ENCODE measurements around the gene FSD2. TPM values are rescaled to one million over a fixed set of nuclear protein-coding genes. Genes with fewer than 3 reads are reported as not detected.

The FSD2 gene
- total RNA-seq, 1 donor from 2014 or later, result not detected

DNA sequence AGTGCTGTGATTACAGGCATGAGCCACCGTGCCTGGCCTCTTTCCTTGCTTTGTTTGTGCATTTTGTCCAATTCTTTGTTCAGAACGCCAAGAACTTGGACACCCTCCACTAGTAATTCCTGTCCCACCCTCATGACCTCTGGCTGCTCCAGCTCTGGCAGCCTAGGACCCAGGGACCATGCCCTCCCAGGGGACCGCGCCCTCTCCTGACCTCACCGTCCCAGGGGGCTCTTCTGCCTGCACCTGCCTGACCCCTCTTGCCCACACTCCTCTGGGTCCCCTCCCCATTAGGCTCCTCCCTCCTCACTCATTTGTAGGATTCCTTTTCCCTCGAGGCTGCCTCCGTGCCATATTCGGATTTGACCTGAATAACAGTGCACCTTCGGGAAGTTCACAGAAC, 41.1 kb downstream of the FSD2 start:
- H3K27ac Mint-ChIP-seq, result no peak overlapping the region
- H3K36me3 Mint-ChIP-seq, result peaks cover 4% of the 10 kb centered on the region
- Histone ChIP-seq H3K4me2 (no peak overlapping the region), H3K4me3 (no peak overlapping the region), H3K79me2 (ENCODE audit: low read depth) (no peaks in the 10 kb centered on the region), H3K36me3 (no peaks in the 10 kb centered on the region), H3K4me1 (no peaks in the 10 kb centered on the region), H3K9me3 (ENCODE audit: low read depth) (no peaks in the 10 kb centered on the region), H3K27me3 (no peaks in the 10 kb centered on the region), H3F3A (ENCODE audit: low read depth) (no peaks in the 10 kb centered on the region), H3K27ac (no peak overlapping the region), H4K20me1 (ENCODE audit: low read depth) (no peaks in the 10 kb centered on the region), H3K9ac (no peak overlapping the region), H2AFZ (replicated peaks) (no peak overlapping the region)
- no peak overlapping the region for H3K4me3 Mint-ChIP-seq
- TF ChIP-seq EZH2 (IDR thresholded peaks at IDR 0.05), result no peak
- TF ChIP-seq, protein P1, sequence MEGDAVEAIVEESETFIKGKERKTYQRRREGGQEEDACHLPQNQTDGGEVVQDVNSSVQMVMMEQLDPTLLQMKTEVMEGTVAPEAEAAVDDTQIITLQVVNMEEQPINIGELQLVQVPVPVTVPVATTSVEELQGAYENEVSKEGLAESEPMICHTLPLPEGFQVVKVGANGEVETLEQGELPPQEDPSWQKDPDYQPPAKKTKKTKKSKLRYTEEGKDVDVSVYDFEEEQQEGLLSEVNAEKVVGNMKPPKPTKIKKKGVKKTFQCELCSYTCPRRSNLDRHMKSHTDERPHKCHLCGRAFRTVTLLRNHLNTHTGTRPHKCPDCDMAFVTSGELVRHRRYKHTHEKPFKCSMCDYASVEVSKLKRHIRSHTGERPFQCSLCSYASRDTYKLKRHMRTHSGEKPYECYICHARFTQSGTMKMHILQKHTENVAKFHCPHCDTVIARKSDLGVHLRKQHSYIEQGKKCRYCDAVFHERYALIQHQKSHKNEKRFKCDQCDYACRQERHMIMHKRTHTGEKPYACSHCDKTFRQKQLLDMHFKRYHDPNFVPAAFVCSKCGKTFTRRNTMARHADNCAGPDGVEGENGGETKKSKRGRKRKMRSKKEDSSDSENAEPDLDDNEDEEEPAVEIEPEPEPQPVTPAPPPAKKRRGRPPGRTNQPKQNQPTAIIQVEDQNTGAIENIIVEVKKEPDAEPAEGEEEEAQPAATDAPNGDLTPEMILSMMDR (IDR thresholded peaks at IDR 0.05), result no peak
- no peak for TF ChIP-seq EZH2phosphoT487 (IDR thresholded peaks at IDR 0.05)
- H3K9me3 Mint-ChIP-seq, result no peaks in the 10 kb centered on the region
- DNase-seq (ENCODE audit: low spot score), result no peak
- peaks cover 2% of the 10 kb centered on the region for H3K27me3 Mint-ChIP-seq (ENCODE audit: insufficient read depth, low read depth)
- no peaks in the 10 kb centered on the region for H3K4me1 Mint-ChIP-seq

DNA sequence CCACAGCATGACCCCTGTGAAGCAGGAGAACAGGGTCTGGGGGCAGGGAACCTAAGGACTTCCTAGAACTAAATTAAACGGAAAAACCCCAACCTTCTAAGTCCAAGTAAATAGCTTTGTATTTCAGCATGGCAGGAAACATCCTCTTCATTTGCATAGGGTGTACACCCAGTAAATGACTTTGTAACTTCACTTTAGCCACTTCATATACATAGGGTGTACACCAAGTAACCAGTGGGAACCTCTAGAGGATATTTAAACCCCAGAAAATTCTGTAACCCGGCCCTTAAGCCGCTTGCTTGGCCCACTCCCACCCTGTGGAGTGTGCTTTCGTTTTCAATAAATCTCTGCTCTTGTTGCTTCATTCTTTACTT, 41.8 kb downstream of the FSD2 start:
- H3K79me2 ChIP-seq (ENCODE audit: low read depth), result no peaks in the 10 kb centered on the region
- Mint-ChIP-seq H3K4me3 (no peak overlapping the region), H3K4me1 (no peaks in the 10 kb centered on the region), H3K9me3 (no peaks in the 10 kb centered on the region), H3K27me3 (ENCODE audit: insufficient read depth, low read depth) (peaks cover 2% of the 10 kb centered on the region), H3K27ac (no peak overlapping the region), H3K36me3 (peaks cover 4% of the 10 kb centered on the region)
- H3K9ac ChIP-seq, result no peak overlapping the region
- no peak overlapping the region for H2AFZ ChIP-seq (replicated peaks)
- H3F3A ChIP-seq (ENCODE audit: low read depth), result no peaks in the 10 kb centered on the region
- no peak overlapping the region for H3K4me3 ChIP-seq
- DNase-seq (ENCODE audit: low spot score), result no peak
- no peak overlapping the region for H3K4me2 ChIP-seq
- H3K36me3 ChIP-seq, result no peaks in the 10 kb centered on the region
- H3K27ac ChIP-seq, result no peak overlapping the region
- no peaks in the 10 kb centered on the region for H3K4me1 ChIP-seq
- H3K9me3 ChIP-seq (ENCODE audit: low read depth), result no peaks in the 10 kb centered on the region
- H4K20me1 ChIP-seq (ENCODE audit: low read depth), result no peaks in the 10 kb centered on the region
- TF ChIP-seq EZH2phosphoT487 (IDR thresholded peaks at IDR 0.05) (no peak), EZH2 (IDR thresholded peaks at IDR 0.05) (no peak)
- TF ChIP-seq, protein P1 (IDR thresholded peaks at IDR 0.05), result no peak
- no peaks in the 10 kb centered on the region for H3K27me3 ChIP-seq

DNA sequence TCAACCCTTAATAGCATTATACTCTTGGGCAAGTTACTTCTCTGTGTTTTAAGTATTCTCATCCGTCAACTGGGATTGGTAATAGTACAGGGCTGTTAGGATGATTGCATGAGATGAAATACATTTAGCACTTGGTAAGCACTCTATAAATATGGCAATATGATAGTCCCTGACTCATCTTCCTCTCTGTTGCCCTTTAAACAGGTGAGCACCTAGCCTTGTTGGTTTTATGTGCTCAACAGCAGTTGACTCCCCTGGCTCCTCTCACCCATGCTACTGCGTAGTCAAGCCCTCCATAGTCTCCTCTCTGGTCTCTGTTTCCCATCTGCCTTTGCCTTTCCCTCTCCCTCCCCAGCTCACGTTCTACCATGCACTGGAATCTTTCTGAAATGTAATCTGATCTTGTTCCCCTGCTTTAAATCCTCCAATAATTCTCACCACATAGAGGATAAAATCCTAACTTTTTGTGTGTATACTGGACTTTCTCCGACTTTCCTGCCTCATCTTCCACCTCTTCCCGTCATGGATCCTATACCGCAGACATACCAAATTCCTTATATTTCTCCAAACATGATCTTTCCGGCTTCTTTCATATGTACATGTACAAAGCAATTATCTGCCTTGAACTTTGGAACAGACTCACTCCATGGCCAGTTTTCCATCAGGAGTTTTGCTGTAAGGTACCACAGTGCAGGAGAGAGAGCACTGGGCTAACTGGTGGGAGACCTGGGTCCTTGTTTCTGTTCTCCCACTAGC, 42.3 kb downstream of the FSD2 start:
- Mint-ChIP-seq H3K4me1 (no peaks in the 10 kb centered on the region), H3K27me3 (ENCODE audit: insufficient read depth, low read depth) (peaks cover 2% of the 10 kb centered on the region), H3K27ac (no peak overlapping the region), H3K4me3 (no peak overlapping the region), H3K9me3 (no peaks in the 10 kb centered on the region), H3K36me3 (peaks cover 4% of the 10 kb centered on the region)
- H3F3A ChIP-seq (ENCODE audit: low read depth), result no peaks in the 10 kb centered on the region
- no peak overlapping the region for H3K4me2 ChIP-seq
- H3K27me3 ChIP-seq, result no peaks in the 10 kb centered on the region
- TF ChIP-seq EZH2phosphoT487 (IDR thresholded peaks at IDR 0.05), result no peak
- TF ChIP-seq, protein P1 (IDR thresholded peaks at IDR 0.05), result no peak
- no peak for TF ChIP-seq EZH2 (IDR thresholded peaks at IDR 0.05)
- H3K27ac ChIP-seq, result no peak overlapping the region
- H3K9ac ChIP-seq, result no peak overlapping the region
- no peaks in the 10 kb centered on the region for H3K36me3 ChIP-seq
- H3K79me2 ChIP-seq (ENCODE audit: low read depth), result no peaks in the 10 kb centered on the region
- no peaks in the 10 kb centered on the region for H3K9me3 ChIP-seq (ENCODE audit: low read depth)
- H3K4me3 ChIP-seq, result no peak overlapping the region
- no peak overlapping the region for H2AFZ ChIP-seq (replicated peaks)
- no peaks in the 10 kb centered on the region for H4K20me1 ChIP-seq (ENCODE audit: low read depth)
- no peaks in the 10 kb centered on the region for H3K4me1 ChIP-seq
- DNase-seq (ENCODE audit: low spot score), result no peak
